Stimulated activated CD8-positive, alpha-beta memory T cell treated with anti-CD3 and anti-CD28 coated beads, Interleukin-7, amount 100 ng/mL, for 1 hour (primary cell): ENCODE results near the gene PPY.
"Not testable (repeated sequence)": the region's sequence is repeated elsewhere in the genome, so short reads cannot be mapped to it uniquely, and the experiment has no call there.

ENCODE experiments used
- DNase-seq, 2 donors: peaks; one replicate each; pipeline ENCODE4 v3.0.0-alpha.2; 2020; ENCODE audit warnings: low read depth in 2 of 2

The PPY gene

GRCh38 chr17:43905985-43906852 is 36.1 kb downstream of the PPY start:
- DNase-seq = no peak

- no peak for DNase-seq
Observed at GRCh38 chr17:43905400-43905984, 36.8 kb downstream of the PPY start.

- DNase-seq = no peak
Observed at GRCh38 chr17:43901861-43902589, 40.3 kb downstream of the PPY start.

- DNase-seq = no peak
Observed at GRCh38 chr17:43900858-43901754, 41.2 kb downstream of the PPY start.

- DNase-seq = peak; percentile 48 to 56
Observed at GRCh38 chr17:43900183-43900857, 42.0 kb downstream of the PPY start.

GRCh38 chr17:43898446-43898845 is 43.8 kb downstream of the PPY start:
- DNase-seq = no peak

- no peak for DNase-seq
Observed at GRCh38 chr17:43897831-43898230, 44.4 kb downstream of the PPY start.

GRCh38 chr17:43894494-43894893 is 47.8 kb downstream of the PPY start:
- not testable (repeated sequence) for DNase-seq

GRCh38 chr17:43892647-43892952 is 49.7 kb downstream of the PPY start:
- no peak for DNase-seq

- no peak for DNase-seq
Observed at GRCh38 chr17:43891851-43892646, 50.2 kb downstream of the PPY start.
